Psoas muscle (tissue), 8 donors: ENCODE data around the gene DBN1. TPM values are rescaled to one million over a fixed set of nuclear protein-coding genes. Genes with fewer than 3 reads are reported as not detected.

Experiments used
- ATAC-seq, 4 donors: fragments of 200-7000 bp; cut with Tn5 transposase; one replicate each; pipeline ENCODE4 v1.9.1; 2020; ENCODE audit warnings: moderate library complexity in 3 of 4, mild to moderate bottlenecking in 2 of 4
- DNase-seq, 2 donors: peaks; one replicate each; pipeline ENCODE4 v3.0.0-alpha.2; 2020
- H3K27ac ChIP-seq: fragments of 200-600 bp; one replicate; pipeline ENCODE4 v1.8.0; 2022
- H3K27me3 ChIP-seq, 3 donors: fragments of 200-600 bp in 1 of 3; one replicate each; pipeline versions ENCODE4 v1.6.1 to v1.8.0; 2013 to 2022; ENCODE audit warnings: low read length in 2 of 3, mild to moderate bottlenecking in 2 of 3, moderate library complexity in 1 of 3; ENCODE audit not compliant: insufficient read depth in 3 of 3
- H3K36me3 ChIP-seq, 2 donors: fragments of 200-600 bp in 1 of 2; one replicate each; pipeline versions ENCODE4 v1.6.1 to v1.8.0; 2013 to 2022; ENCODE audit warnings: low read depth in 1 of 2, mild to moderate bottlenecking in 1 of 2, moderate library complexity in 1 of 2; ENCODE audit not compliant: insufficient read depth in 1 of 2
- H3K4me1 ChIP-seq: fragments of 200-600 bp; one replicate; pipeline ENCODE4 v1.8.0; 2022
- H3K4me3 ChIP-seq: fragments of 200-600 bp; one replicate; pipeline ENCODE4 v1.8.0; 2022; ENCODE audit warnings: mild to moderate bottlenecking
- H3K9me3 ChIP-seq: fragments of 200-600 bp; one replicate; pipeline ENCODE4 v1.8.0; 2022
- WGBS, 3 donors: extraction: QIAGEN DNeasy Blood & Tissue Kit; methylation state at CpG; one replicate each; pipeline versions ENCODE4 v1.1.6 to v1.1.7; 2013; 5-methylcytosine and 5-hydroxymethylcytosine counted together
- intact Hi-C, 2 donors: fragments of 100-400 bp; cut with DNase I; formaldehyde crosslinking; loops; one replicate each; pipeline versions ENCODE4 v1.11.0 to v1.14.2; 2022
- polyA plus RNA-seq, 3 donors: library from polyadenylated mRNA; stranded (reverse); fragments of 200-250 nt; gene quantifications; one replicate each; pipeline ENCODE4 v1.2.3, GENCODE V29; 2013
- total RNA-seq, 4 donors: library from RNA; stranded (reverse); fragmentation: NEBNext Ultra II Directional in 2 of 4; extraction: Animal tissue kit (Norgen Biotek cat#: 25700) in 2 of 4; gene quantifications; one replicate each; pipeline versions ENCODE4 v1.2.1 to v1.2.4, GENCODE V29; 2021 to 2023
- TF ChIP-seq, protein P1 (sequence below): fragments of 200-600 bp; IDR thresholded peaks from one replicate; pipeline ENCODE4 v1.8.0; 2022; ENCODE audit warnings: antibody characterized with exemption
- donor health status: healthy with polysubstance abuse.
- donor health status: DM: no; HTN: no; CAD: no; lungs with moderate emphysema.
- donor health status: Bipolar disorder and iron deficiency.
- donor health status: healthy.
- donor health status: DM: yes; HTN: yes; CAD: no.
- donor health status: DM: no; HTN: no; CAD: no.
- donor health status: DM: no; HTN: no; CAD: no.
- donor health status: DM: yes; HTN: yes; CAD: no.

DBN1 gene
- total and polyA plus RNA-seq, 7 donors, result 8.1 to 28.4 (median 20.8) TPM

DNA sequence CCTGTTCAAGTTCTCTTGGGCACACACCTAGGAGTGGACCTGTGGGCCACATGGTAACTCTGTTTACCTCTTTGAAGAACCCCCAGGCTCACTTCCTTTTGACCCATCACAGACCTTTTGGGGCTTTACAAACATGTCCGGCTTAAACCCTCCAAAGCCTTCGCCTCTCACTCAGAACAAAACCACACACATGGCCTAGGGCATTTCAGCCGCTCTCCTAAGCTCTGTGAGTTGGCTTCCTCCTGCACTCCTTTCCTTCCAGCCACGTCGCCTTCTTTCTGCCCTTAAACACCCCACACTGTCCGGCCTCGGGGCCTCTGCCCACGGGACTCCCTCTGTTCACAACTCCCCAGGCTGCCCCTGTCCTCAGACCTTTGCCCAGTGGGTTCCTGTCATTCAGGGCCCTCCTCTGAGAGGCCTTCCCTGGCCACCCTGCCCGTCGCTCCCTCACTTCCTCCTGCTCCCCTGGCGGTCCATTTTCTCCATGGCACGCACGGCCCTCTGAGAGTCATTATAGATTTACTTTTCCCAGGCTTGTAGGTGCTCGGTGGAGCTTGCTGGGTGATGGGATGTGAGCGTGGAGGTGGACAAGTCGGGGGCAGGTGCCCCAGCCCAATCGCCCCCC is 34.3 kb upstream of the DBN1 start:
- no peaks in the 10 kb centered on the region for H3K9me3 ChIP-seq
- H3K27ac ChIP-seq, result no peak overlapping the region
- H3K27me3 ChIP-seq, result no peaks in the 10 kb centered on the region
- TF ChIP-seq, protein P1, sequence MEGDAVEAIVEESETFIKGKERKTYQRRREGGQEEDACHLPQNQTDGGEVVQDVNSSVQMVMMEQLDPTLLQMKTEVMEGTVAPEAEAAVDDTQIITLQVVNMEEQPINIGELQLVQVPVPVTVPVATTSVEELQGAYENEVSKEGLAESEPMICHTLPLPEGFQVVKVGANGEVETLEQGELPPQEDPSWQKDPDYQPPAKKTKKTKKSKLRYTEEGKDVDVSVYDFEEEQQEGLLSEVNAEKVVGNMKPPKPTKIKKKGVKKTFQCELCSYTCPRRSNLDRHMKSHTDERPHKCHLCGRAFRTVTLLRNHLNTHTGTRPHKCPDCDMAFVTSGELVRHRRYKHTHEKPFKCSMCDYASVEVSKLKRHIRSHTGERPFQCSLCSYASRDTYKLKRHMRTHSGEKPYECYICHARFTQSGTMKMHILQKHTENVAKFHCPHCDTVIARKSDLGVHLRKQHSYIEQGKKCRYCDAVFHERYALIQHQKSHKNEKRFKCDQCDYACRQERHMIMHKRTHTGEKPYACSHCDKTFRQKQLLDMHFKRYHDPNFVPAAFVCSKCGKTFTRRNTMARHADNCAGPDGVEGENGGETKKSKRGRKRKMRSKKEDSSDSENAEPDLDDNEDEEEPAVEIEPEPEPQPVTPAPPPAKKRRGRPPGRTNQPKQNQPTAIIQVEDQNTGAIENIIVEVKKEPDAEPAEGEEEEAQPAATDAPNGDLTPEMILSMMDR, result no peak
- peaks cover 0 to 37% of the 10 kb centered on the region in 2 donors for H3K36me3 ChIP-seq
- intact Hi-C loops, result no loop called here
- 82 to 92% (median 90%) methylated on average over 17 of the region's 17 CpGs for WGBS, 3 donors
- H3K4me1 ChIP-seq, result no peaks in the 10 kb centered on the region
- ATAC-seq (no peak), DNase-seq (no peak)
- peak overlapping the region; percentile 54 for H3K4me3 ChIP-seq

DNA sequence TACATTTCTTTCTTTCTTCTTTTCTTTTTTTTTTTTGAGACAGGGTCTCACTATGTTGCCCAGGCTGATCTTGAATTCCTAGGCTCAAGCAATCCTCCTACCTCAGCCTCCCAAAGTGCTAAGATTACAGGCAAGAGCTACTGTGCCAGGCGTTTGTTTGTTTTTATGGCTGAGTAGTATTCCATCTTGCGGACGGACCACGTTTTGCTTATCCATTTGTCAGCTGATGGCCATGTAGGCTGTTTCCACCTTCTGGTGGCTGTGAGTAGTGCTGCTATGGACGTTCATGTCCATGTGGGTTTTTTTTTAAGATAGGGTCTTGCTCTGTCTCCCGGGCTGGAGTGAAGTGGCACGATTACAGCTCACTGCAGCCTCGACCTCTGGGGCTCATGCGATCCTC is 33.7 kb upstream of the DBN1 start:
- DNase-seq (no peak), ATAC-seq (no peak)
- Histone ChIP-seq H3K36me3 (peaks cover 0 to 31% of the 10 kb centered on the region in 2 donors), H3K27ac (no peak overlapping the region), H3K9me3 (no peaks in the 10 kb centered on the region), H3K4me3 (no peak overlapping the region), H3K27me3 (no peaks in the 10 kb centered on the region), H3K4me1 (no peaks in the 10 kb centered on the region)
- TF ChIP-seq, protein P1, result peak; percentile 5
- WGBS, 3 donors, result 86 to 89% (median 88%) methylated on average over 9 of the region's 9 CpGs
- intact Hi-C loops, result no loop called here

DNA sequence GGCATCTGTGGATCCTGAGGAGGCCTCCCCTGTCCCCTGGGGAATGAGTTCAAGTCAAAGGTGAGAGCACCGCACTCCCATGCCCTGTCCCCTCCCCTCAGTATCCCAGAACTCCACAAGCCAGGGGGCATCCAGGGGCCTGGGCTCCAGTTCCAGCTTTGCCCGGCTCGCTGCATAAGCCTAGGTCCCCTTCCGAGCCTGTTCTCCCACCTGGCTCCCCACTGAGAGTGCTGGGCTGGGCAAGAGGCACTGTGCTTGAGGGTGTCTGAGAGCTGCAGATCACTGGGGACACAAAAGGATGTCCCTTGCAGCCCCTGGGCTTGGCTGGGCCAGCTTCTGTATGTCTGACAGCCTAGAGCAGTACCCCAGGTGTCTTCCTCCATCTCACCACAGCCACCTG is 31.6 kb upstream of the DBN1 start:
- ATAC-seq (no peak), DNase-seq (no peak)
- peaks cover 0 to 10% of the 10 kb centered on the region in 2 donors for H3K36me3 ChIP-seq
- 91 to 97% (median 93%) methylated on average over 4 of the region's 4 CpGs for WGBS, 3 donors
- TF ChIP-seq, protein P1, result no peak
- H3K4me3 ChIP-seq, result no peak overlapping the region
- no peak overlapping the region for H3K27ac ChIP-seq
- H3K27me3 ChIP-seq, result no peaks in the 10 kb centered on the region
- H3K4me1 ChIP-seq, result no peaks in the 10 kb centered on the region
- H3K9me3 ChIP-seq, result no peaks in the 10 kb centered on the region
- intact Hi-C loops, result no loop called here

DNA sequence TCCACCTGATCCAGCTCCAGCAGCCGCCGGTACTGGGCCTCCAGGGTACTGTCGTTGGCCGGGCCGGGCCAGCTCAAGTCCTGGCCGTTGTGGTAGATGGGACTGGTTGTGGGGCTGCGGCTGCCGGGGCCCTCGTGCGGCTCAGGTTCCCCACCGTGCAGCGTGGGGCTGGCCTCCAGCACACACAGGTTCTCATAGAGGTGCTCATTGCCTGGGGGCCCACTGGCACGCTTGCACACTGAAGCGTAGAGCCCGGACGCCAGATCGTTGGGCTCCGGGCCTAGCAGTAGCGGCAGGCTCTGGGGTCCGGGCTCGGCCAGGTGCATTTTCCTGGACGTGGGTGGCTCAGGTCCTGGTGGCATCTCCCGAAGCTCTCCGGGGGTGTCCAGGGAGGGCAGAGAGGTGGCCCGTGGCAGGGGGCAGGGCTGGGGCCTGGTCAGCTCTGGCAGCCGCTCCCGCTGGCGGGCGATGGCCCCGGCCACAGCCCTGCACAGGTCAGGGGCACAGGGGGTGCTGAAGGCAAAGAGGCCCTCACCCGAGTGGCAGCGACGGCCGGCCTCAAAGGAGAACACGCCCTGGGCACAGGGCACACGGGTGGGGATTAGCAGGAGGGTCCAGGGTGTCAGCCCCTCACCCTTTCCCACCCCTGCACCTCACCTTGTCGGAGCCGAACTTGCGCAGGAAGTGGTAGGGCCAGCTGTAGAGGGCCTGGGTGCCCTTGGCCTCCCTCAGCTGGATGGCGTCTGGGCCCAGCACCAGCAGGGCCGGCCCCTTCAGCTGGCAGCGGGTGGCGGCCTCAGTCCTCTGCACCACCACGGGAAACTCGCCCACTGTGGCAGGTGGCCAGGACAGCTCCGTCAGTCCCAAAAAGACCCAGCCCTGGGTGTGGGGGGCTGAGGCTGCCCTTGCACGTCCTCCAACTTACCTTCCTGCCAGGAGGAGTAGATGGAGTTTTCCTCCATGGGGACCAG is 30.9 kb upstream of the DBN1 start:
- Histone ChIP-seq H3K9me3 (no peaks in the 10 kb centered on the region), H3K4me3 (no peak overlapping the region), H3K27me3 (no peaks in the 10 kb centered on the region), H3K36me3 (peaks cover 0 to 8% of the 10 kb centered on the region in 2 donors), H3K4me1 (no peaks in the 10 kb centered on the region), H3K27ac (no peak overlapping the region)
- intact Hi-C loops, result loop anchor here in 1 of 2 donors (5.0 kb wide), 2 partner anchors 97 to 112 kb away; partner anchors contain the start of gene F12
- no peak for ATAC-seq
- no peak for DNase-seq
- TF ChIP-seq, protein P1, result no peak
- WGBS, 3 donors, result 88 to 89% (median 89%) methylated on average over 41 to 47 of the region's 47 CpGs
